ENCODE data around the gene SPINDOC. TPM values are rescaled to one million over a fixed set of nuclear protein-coding genes. Genes with fewer than 3 reads are reported as not detected.
A peak's percentile ranks its signal among the peaks of the same experiment; 100 is the strongest.
"Not testable (repeated sequence)": the region's sequence is repeated elsewhere in the genome, so short reads cannot be mapped to it uniquely, and the experiment has no call there.

Gene SPINDOC
- 9.0 and 13.3 TPM in 2 replicates for total RNA-seq

- peak in 1 of 2 donors; percentile 74 for DNase-seq (ENCODE audit: low read depth in 2 of 2)
Measured at GRCh38 chr11:63813035-63813562, at the start of gene SPINDOC. SPINDOC (plus strand) TSS chr11:63813456; CDS start chr11:63813687, 231 bp downstream.

- DNase-seq (ENCODE audit: low read depth in 2 of 2): peak in 1 of 2 donors; percentile 17
Measured at GRCh38 chr11:63763496-63764339, 49.5 kb upstream of the SPINDOC start.

GRCh38 chr11:63764340-63764678, 48.9 kb upstream of the SPINDOC start:
- DNase-seq (ENCODE audit: low read depth in 2 of 2): no peak

- no peak for DNase-seq (ENCODE audit: low read depth in 2 of 2)
Measured at GRCh38 chr11:63764679-63765647, 48.3 kb upstream of the SPINDOC start.

- no peak for DNase-seq (ENCODE audit: low read depth in 2 of 2)
Measured at GRCh38 chr11:63765688-63766241, 47.5 kb upstream of the SPINDOC start.

- DNase-seq (ENCODE audit: low read depth in 2 of 2): no peak
Measured at GRCh38 chr11:63766531-63767235, 46.6 kb upstream of the SPINDOC start.

GRCh38 chr11:63767267-63767564, 46.0 kb upstream of the SPINDOC start:
- DNase-seq (ENCODE audit: low read depth in 2 of 2): no peak

- peak in 1 of 2 donors; percentile 59 for DNase-seq (ENCODE audit: low read depth in 2 of 2)
Measured at GRCh38 chr11:63767565-63768236, 45.6 kb upstream of the SPINDOC start.

GRCh38 chr11:63768237-63769041, 44.8 kb upstream of the SPINDOC start, which contains the start of gene ZFTA:
ZFTA (minus strand) TSS chr11:63768775; CDS start chr11:63768622, 153 bp downstream.
- DNase-seq (ENCODE audit: low read depth in 2 of 2): peak in 1 of 2 donors; percentile 57

- peak in 1 of 2 donors; percentile 50 for DNase-seq (ENCODE audit: low read depth in 2 of 2)
Measured at GRCh38 chr11:63769042-63769713, 44.1 kb upstream of the SPINDOC start.

- no peak for DNase-seq (ENCODE audit: low read depth in 2 of 2)
Measured at GRCh38 chr11:63769714-63770455, 43.4 kb upstream of the SPINDOC start.

- no peak for DNase-seq (ENCODE audit: low read depth in 2 of 2)
Measured at GRCh38 chr11:63770763-63771162, 42.5 kb upstream of the SPINDOC start.

- not testable (repeated sequence) for DNase-seq (ENCODE audit: low read depth in 2 of 2)
Measured at GRCh38 chr11:63771741-63772318, 41.4 kb upstream of the SPINDOC start.

- DNase-seq (ENCODE audit: low read depth in 2 of 2): no peak
Measured at GRCh38 chr11:63775191-63775590, 38.1 kb upstream of the SPINDOC start.

GRCh38 chr11:63779039-63779438, 34.2 kb upstream of the SPINDOC start:
- DNase-seq (ENCODE audit: low read depth in 2 of 2): peak; percentile 38 to 50

GRCh38 chr11:63782749-63783148, 30.5 kb upstream of the SPINDOC start:
- DNase-seq (ENCODE audit: low read depth in 2 of 2): no peak

GRCh38 chr11:63783925-63784592, 29.2 kb upstream of the SPINDOC start:
- no peak for DNase-seq (ENCODE audit: low read depth in 2 of 2)
